Measurements from ENCODE around the gene OR10G6. TPM values are rescaled to one million over a fixed set of nuclear protein-coding genes. Genes with fewer than 3 reads are reported as not detected.

OR10G6 gene
- total RNA-seq, 1 experiment from 2014 or later: not detected

Other genes starting within 250 kb of the OR10G6 start
- gene OR6X1, start 240.6 kb downstream of the OR10G6 start, total RNA-seq (2014; rRNA removed; shearing (Covaris generic)): not detected in 2 replicates
- not detected in 2 replicates for gene OR6M1, start 188.8 kb downstream of the OR10G6 start, total RNA-seq (2014; rRNA removed; shearing (Covaris generic))
- not detected in 2 replicates for gene TMEM225, start 109.5 kb downstream of the OR10G6 start, total RNA-seq (2014; rRNA removed; shearing (Covaris generic))
- gene OR8D4, start 93.0 kb downstream of the OR10G6 start, total RNA-seq (2014; rRNA removed; shearing (Covaris generic)): not detected in 2 replicates
- not detected in 2 replicates for gene OR4D5, start 55.5 kb downstream of the OR10G6 start, total RNA-seq (2014; rRNA removed; shearing (Covaris generic))
- gene OR6T1, start 51.3 kb downstream of the OR10G6 start, total RNA-seq (2014; rRNA removed; shearing (Covaris generic)): not detected in 2 replicates
- gene OR10S1, start 17.4 kb downstream of the OR10G6 start, total RNA-seq (2014; rRNA removed; shearing (Covaris generic)): not detected in 2 replicates
- gene OR10G4, start 17.8 kb upstream of the OR10G6 start, total RNA-seq (2014; rRNA removed; shearing (Covaris generic)): not detected in 2 replicates
- not detected in 2 replicates for gene OR10G9, start 27.9 kb upstream of the OR10G6 start, total RNA-seq (2014; rRNA removed; shearing (Covaris generic))
- not detected in 2 replicates for gene OR10G8, start 31.6 kb upstream of the OR10G6 start, total RNA-seq (2014; rRNA removed; shearing (Covaris generic))
- not detected in 2 replicates for gene OR10G7, start 46.2 kb upstream of the OR10G6 start, total RNA-seq (2014; rRNA removed; shearing (Covaris generic))
- gene VWA5A, start 120.3 kb upstream of the OR10G6 start, total RNA-seq (2014; rRNA removed; shearing (Covaris generic)): 15.1 and 17.8 TPM in 2 replicates
- not detected in 2 replicates for gene OR10D3, start 188.2 kb upstream of the OR10G6 start, total RNA-seq (2014; rRNA removed; shearing (Covaris generic))
- not detected in 2 replicates for gene OR8G1, start 245.9 kb upstream of the OR10G6 start, total RNA-seq (2014; rRNA removed; shearing (Covaris generic))

Measured in H7 (cell line).